Mucosa of stomach (tissue), 1 donor: Measurements from ENCODE around the gene PKP4.

Experiments
- H3K27me3 ChIP-seq: one replicate; pipeline ENCODE4 v1.7.0; 2013; ENCODE audit warnings: mild to moderate bottlenecking, low read length; ENCODE audit not compliant: control insufficient read depth, insufficient read depth
- H3K36me3 ChIP-seq: one replicate; pipeline ENCODE4 v1.7.0; 2013; ENCODE audit warnings: low read length; ENCODE audit not compliant: control insufficient read depth, insufficient read depth
- H3K4me1 ChIP-seq: one replicate; pipeline ENCODE4 v1.7.0; 2013; ENCODE audit warnings: mild to moderate bottlenecking, low read length; ENCODE audit not compliant: control insufficient read depth, insufficient read depth
- H3K4me3 ChIP-seq: one replicate; pipeline ENCODE4 v1.7.0; 2013; ENCODE audit warnings: low read length
- H3K9ac ChIP-seq: one replicate; pipeline ENCODE4 v1.7.0; 2013; ENCODE audit warnings: mild to moderate bottlenecking, low read length, moderate library complexity
- H3K9me3 ChIP-seq: one replicate; pipeline ENCODE4 v1.7.0; 2013; ENCODE audit warnings: mild to moderate bottlenecking, low read length, moderate library complexity; ENCODE audit not compliant: control insufficient read depth
- donor health status: Pancreatic carcinoma.

The PKP4 gene

GRCh38 chr2:158502974-158503373 lies 46.2 kb downstream of the PKP4 start:
- Histone ChIP-seq H3K27me3 (no peaks in the 10 kb centered on the region), H3K4me1 (peaks cover 32% of the 10 kb centered on the region), H3K9ac (no peak overlapping the region)

GRCh38 chr2:158504088-158504487 lies 47.3 kb downstream of the PKP4 start:
- Histone ChIP-seq H3K27me3 (no peaks in the 10 kb centered on the region), H3K9ac (no peak overlapping the region), H3K36me3 (no peaks in the 10 kb centered on the region), H3K4me3 (no peak overlapping the region), H3K9me3 (no peaks in the 10 kb centered on the region), H3K4me1 (peaks cover 25% of the 10 kb centered on the region)

More at GRCh38 chr2:158502974-158503373, 46.2 kb downstream of the PKP4 start:
- Histone ChIP-seq H3K36me3 (no peaks in the 10 kb centered on the region), H3K9me3 (no peaks in the 10 kb centered on the region), H3K4me3 (no peak overlapping the region)

DNA sequence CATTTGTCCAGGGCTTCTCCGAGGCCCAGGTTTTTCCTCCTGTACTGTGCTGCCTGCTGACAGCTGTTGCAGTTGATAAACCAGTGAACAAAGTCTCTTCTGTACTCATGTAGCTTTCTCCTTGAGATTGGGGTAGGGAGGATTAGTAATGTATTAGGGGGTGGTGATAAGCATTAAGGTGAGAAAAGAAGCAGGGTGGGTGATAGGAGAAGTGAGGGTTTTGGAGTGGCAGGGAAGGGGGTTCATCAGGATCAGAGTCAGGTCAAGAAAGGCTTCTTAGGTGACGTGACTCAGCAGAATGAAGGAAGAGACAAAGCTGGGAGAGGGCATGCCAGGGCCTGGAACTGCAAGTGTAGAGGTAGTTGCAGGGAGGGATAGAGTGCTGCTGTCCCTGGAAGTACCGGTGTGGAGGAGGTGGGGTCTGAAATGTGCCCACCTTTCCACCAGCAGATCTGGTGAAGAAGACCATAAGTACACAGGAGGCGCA lies 48.7 kb downstream of the PKP4 start:
- no peaks in the 10 kb centered on the region for H3K9me3 ChIP-seq
- H3K4me1 ChIP-seq = peaks cover 16% of the 10 kb centered on the region
- no peak overlapping the region for H3K9ac ChIP-seq
- H3K36me3 ChIP-seq = no peaks in the 10 kb centered on the region
- H3K27me3 ChIP-seq = no peaks in the 10 kb centered on the region
- H3K4me3 ChIP-seq = no peak overlapping the region

- no peak overlapping the region for H3K4me3 ChIP-seq
- no peaks in the 10 kb centered on the region for H3K36me3 ChIP-seq
- no peak overlapping the region for H3K9ac ChIP-seq
- H3K27me3 ChIP-seq = no peaks in the 10 kb centered on the region
- no peaks in the 10 kb centered on the region for H3K9me3 ChIP-seq
- H3K4me1 ChIP-seq = peaks cover 12% of the 10 kb centered on the region
Observed at GRCh38 chr2:158507141-158507540, 50.4 kb downstream of the PKP4 start.

GRCh38 chr2:158507679-158508078 lies 50.9 kb downstream of the PKP4 start:
- Histone ChIP-seq H3K36me3 (no peaks in the 10 kb centered on the region), H3K9me3 (no peaks in the 10 kb centered on the region), H3K9ac (no peak overlapping the region), H3K4me1 (peaks cover 12% of the 10 kb centered on the region), H3K27me3 (no peaks in the 10 kb centered on the region), H3K4me3 (no peak overlapping the region)

DNA sequence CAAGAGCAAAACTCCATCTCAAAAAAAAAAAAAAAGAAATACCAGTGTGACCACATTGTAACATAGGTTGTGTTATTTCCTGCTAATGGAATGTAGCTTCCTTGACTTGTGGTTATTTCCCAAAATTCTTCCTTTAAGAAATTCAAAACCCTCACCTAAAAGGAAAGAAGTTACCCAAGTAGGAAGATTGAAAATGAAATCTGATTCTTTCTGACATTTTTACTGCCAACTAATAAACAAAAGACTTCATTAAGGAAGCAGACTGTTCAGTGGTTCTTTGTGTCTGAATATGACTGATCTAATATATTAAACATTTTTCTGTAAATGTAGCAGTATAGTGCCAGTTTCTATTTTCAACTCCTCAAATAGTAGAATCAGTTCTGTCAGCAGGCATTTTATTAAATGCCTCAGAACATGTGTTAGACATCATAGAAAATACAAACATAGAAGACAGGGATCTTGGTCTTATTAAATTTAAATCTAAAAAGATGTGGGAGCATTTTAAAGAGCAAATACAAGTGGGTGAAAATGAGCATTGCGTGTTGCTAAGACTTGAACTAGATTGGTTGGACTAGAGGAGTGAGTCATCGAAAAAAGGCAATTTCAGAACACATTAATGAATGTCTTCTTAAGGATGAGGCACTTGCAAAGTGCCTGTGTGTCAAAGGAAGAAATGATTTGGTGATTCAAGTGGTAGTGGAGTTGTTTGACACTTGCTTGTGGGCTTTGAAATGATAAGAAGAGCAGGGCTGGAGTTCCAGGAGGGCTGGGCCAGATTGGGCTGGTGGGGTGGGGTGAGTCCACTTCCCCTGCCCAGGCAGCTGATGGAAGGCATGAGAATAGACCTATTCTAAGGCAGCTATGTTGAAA lies 53.4 kb downstream of the PKP4 start:
- no peaks in the 10 kb centered on the region for H3K36me3 ChIP-seq
- no peaks in the 10 kb centered on the region for H3K9me3 ChIP-seq
- H3K4me3 ChIP-seq = no peak overlapping the region
- H3K27me3 ChIP-seq = no peaks in the 10 kb centered on the region
- H3K9ac ChIP-seq = no peak overlapping the region
- peaks cover 6% of the 10 kb centered on the region for H3K4me1 ChIP-seq

GRCh38 chr2:158510887-158511286 lies 54.1 kb downstream of the PKP4 start:
- Histone ChIP-seq H3K4me3 (no peak overlapping the region), H3K36me3 (no peaks in the 10 kb centered on the region), H3K27me3 (no peaks in the 10 kb centered on the region), H3K4me1 (no peaks in the 10 kb centered on the region), H3K9me3 (no peaks in the 10 kb centered on the region), H3K9ac (no peak overlapping the region)

- H3K4me1 ChIP-seq = no peaks in the 10 kb centered on the region
- no peaks in the 10 kb centered on the region for H3K27me3 ChIP-seq
- H3K36me3 ChIP-seq = no peaks in the 10 kb centered on the region
- no peak overlapping the region for H3K9ac ChIP-seq
- H3K9me3 ChIP-seq = no peaks in the 10 kb centered on the region
- H3K4me3 ChIP-seq = no peak overlapping the region
Observed at GRCh38 chr2:158511706-158512105, 55.0 kb downstream of the PKP4 start.

DNA sequence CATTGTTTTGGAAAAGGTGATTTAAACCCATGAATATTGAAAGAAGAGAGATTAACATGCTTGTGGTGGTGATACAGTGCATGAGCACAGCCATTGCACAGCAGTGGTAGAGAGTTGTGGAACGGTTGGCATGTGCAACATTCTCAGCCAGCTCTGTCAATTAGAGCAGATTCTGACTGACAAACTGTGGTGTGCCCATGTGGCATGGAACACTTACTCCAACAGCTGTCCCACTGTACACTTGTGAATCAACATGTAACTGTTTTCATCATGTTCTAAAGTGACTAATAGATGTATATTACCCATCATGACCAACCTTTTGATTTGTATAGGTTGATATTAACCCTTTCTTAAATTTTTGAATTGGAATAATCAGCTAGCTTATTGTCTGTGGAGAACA lies 55.6 kb downstream of the PKP4 start:
- no peaks in the 10 kb centered on the region for H3K36me3 ChIP-seq
- no peak overlapping the region for H3K4me3 ChIP-seq
- no peaks in the 10 kb centered on the region for H3K27me3 ChIP-seq
- H3K9me3 ChIP-seq = no peaks in the 10 kb centered on the region
- H3K4me1 ChIP-seq = no peaks in the 10 kb centered on the region
- no peak overlapping the region for H3K9ac ChIP-seq

GRCh38 chr2:158513841-158514240 lies 57.1 kb downstream of the PKP4 start:
- Histone ChIP-seq H3K9ac (no peak overlapping the region), H3K27me3 (no peaks in the 10 kb centered on the region), H3K9me3 (no peaks in the 10 kb centered on the region), H3K4me3 (no peak overlapping the region), H3K36me3 (no peaks in the 10 kb centered on the region), H3K4me1 (peaks cover 7% of the 10 kb centered on the region)

GRCh38 chr2:158518084-158518483 lies 61.3 kb downstream of the PKP4 start:
- H3K4me1 ChIP-seq = peaks cover 7% of the 10 kb centered on the region
- no peak overlapping the region for H3K9ac ChIP-seq
- no peaks in the 10 kb centered on the region for H3K36me3 ChIP-seq
- no peaks in the 10 kb centered on the region for H3K9me3 ChIP-seq
- H3K4me3 ChIP-seq = no peak overlapping the region
- no peaks in the 10 kb centered on the region for H3K27me3 ChIP-seq

DNA sequence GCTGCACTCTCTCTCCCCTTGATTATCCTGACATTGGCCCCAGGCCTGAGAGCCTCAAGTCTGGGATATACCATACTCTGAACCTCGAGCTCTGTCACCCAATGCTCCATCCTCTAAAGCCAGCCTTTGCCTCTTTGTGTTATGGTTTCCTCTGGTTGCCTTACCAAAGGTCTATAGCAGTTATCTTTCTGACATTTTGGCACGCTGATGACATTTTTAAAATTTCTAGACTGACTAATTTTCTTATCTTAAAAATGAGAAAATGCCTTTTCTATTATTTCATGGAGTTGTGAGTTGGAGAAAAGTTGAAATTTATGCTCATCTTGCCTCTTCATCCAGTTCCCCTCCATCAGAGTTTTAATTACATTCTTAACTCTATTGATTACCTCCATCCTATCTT lies 62.7 kb downstream of the PKP4 start:
- no peaks in the 10 kb centered on the region for H3K36me3 ChIP-seq
- no peak overlapping the region for H3K9ac ChIP-seq
- no peaks in the 10 kb centered on the region for H3K27me3 ChIP-seq
- H3K9me3 ChIP-seq = no peaks in the 10 kb centered on the region
- no peak overlapping the region for H3K4me3 ChIP-seq
- peaks cover 7% of the 10 kb centered on the region for H3K4me1 ChIP-seq
